Fibroblast of the aortic adventitia (primary cell): ENCODE data around the gene CAPZA1. TPM values are rescaled to one million over a fixed set of nuclear protein-coding genes. Genes with fewer than 3 reads are reported as not detected.

ENCODE experiments used
- DNase-seq: peaks from one replicate; pipeline ENCODE4 v3.0.0-alpha.2; 2010; ENCODE audit warnings: low read depth
- H3K4me3 ChIP-seq: 2 replicates; pipeline ENCODE4 v1.5.1; 2011; ENCODE audit warnings: low read depth, mild to moderate bottlenecking, control low read depth, low read length, moderate library complexity
- CTCF ChIP-seq: IDR thresholded peaks from 2 replicates; pipeline ENCODE4 v1.5.1; 2011; ENCODE audit warnings: mild to moderate bottlenecking, low read length, control low read depth, inconsistent platforms; ENCODE audit not compliant: insufficient read depth
- total RNA-seq: library from RNA; depleted of rRNA; stranded (reverse); fragments of >200 nt; gene quantifications from 2 replicates; pipeline ENCODE4 v1.2.3, GENCODE V29; 2012; ENCODE audit warnings: low replicate concordance

Gene CAPZA1
- total RNA-seq, 1 donor, result 281 TPM

DNA sequence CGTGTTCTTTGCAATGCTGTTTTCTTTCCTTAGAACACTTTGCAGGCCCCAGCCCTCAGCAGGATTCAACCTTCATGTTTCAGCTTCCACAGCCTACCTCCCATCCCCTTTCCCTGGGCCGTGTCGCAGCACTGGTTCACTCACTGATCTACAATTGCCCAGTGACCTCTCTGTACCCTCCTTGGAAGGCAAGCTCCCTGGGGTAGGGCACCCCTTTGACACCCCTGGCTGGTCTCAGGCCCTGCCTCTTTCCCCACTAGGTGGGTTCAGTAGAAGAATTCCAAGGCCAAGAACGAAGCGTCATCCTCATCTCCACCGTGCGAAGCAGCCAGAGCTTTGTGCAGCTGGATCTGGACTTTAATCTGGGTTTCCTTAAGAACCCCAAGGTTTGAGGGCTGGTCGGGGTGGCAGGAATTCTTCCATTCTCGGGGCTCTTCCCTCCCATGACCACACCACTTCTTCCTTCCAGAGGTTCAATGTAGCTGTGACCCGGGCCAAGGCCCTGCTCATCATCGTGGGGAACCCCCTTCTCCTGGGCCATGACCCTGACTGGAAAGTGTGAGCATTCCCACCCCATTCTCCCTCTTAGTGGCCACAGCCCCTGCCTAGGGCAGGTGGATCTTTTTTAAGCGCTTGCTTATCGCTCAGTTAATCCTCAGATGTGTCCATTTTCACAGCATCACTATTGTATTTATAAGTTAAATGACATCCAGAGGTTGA, 80.0 kb downstream of the CAPZA1 start:
- no peak overlapping the region for H3K4me3 ChIP-seq
- no peak for TF ChIP-seq CTCF
- no peak for DNase-seq

GRCh38 chr1:112700290-112701226, 80.9 kb downstream of the CAPZA1 start:
- TF ChIP-seq CTCF, result no peak
- peak; percentile 96 for DNase-seq
- H3K4me3 ChIP-seq, result no peak overlapping the region

GRCh38 chr1:112701227-112702066, 81.8 kb downstream of the CAPZA1 start:
- no peak overlapping the region for H3K4me3 ChIP-seq
- TF ChIP-seq CTCF, result no peak
- no peak for DNase-seq

DNA sequence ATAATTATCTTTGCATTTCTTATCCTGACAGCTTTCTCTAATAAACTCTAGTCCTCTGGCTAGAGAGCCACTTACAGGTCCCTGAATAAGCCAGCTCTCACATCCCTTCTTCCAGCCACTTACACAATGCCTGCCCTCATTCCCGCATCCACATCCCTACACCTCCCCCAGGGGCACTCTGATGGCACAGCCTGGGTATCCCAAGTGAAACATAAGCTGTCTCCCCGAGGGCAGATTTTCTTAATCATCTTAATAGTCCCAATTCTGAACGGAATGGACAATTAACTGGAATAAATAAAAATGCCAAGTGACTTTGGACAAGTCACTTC, 82.4 kb downstream of the CAPZA1 start:
- TF ChIP-seq CTCF, result no peak
- no peak for DNase-seq
- H3K4me3 ChIP-seq, result no peak overlapping the region

- DNase-seq, result no peak
- H3K4me3 ChIP-seq, result no peak overlapping the region
- no peak for TF ChIP-seq CTCF
These were observed 83.0 kb downstream of the CAPZA1 start for GRCh38 chr1:112702420-112703261.

- H3K4me3 ChIP-seq, result no peak overlapping the region
- DNase-seq, result no peak
- TF ChIP-seq CTCF, result no peak
These were observed 84.1 kb downstream of the CAPZA1 start for GRCh38 chr1:112703706-112704105.
